B cell (primary cell): Measurements from ENCODE around the gene THADA. TPM values are rescaled to one million over a fixed set of nuclear protein-coding genes. Genes with fewer than 3 reads are reported as not detected.

Experiments
- ATAC-seq: fragments of 200-7000 bp; cut with Tn5 transposase; one replicate; pipeline ENCODE4 v1.10.0; 2021; ENCODE audit warnings: low read depth, mild to moderate bottlenecking, moderate number of reproducible peaks, moderate library complexity
- CTCF ChIA-PET: fragments of 350-600 bp; sonication (Branson Sonifier 250); formaldehyde crosslinking; loops from one replicate; lab custom pipeline; 2021; ENCODE audit warnings: antibody characterized with exemption, inconsistent platforms; lab: Charles Lee
- POLR2A ChIA-PET: fragments of 350-600 bp; sonication (Branson Sonifier 250); formaldehyde crosslinking; loops from one replicate; lab custom pipeline; 2021; ENCODE audit warnings: antibody characterized with exemption; lab: Charles Lee
- DNase-seq: peaks from one replicate; pipeline ENCODE4 v3.0.0; 2013
- H2AFZ ChIP-seq: 2 replicates; pipeline ENCODE4 v1.6.1; 2012; ENCODE audit warnings: mild to moderate bottlenecking, low read depth, low read length; ENCODE audit not compliant: insufficient read depth, poor library complexity, severe bottlenecking
- H3K27ac ChIP-seq, 2 donors: 1 replicate in 1 of 2; 2 replicates in 1 of 2; pipeline ENCODE4 v1.5.1; 2012 to 2013; ENCODE audit warnings: low read length in 2 of 2, mild to moderate bottlenecking in 2 of 2, moderate library complexity in 1 of 2
- H3K27me3 ChIP-seq, 4 experiments: fragments of 200-600 bp in 1 of 4; sonication (generic) in 1 of 4; replicated peaks in 1 of 4; 1 replicate in 2 of 4; 2 replicates in 2 of 4; pipeline versions ENCODE4 v1.6.1 to v1.7.0; 2013 to 2016; ENCODE audit warnings: low read length in 3 of 4, mild to moderate bottlenecking in 2 of 4, mixed read lengths in 1 of 4, moderate library complexity in 1 of 4; ENCODE audit not compliant: insufficient read depth in 4 of 4, control insufficient read depth in 3 of 4; ENCODE audit errors: control extremely low read depth in 1 of 4
- H3K36me3 ChIP-seq, 2 experiments: replicated peaks in 1 of 2; 1 replicate in 1 of 2; 2 replicates in 1 of 2; pipeline versions ENCODE4 v1.6.1 to v1.7.1; 2013; ENCODE audit warnings: low read length in 1 of 2; ENCODE audit not compliant: insufficient read depth in 2 of 2, control insufficient read depth in 1 of 2; ENCODE audit errors: control extremely low read depth in 1 of 2, extremely low read depth in 1 of 2
- H3K4me1 ChIP-seq, 2 donors: fragments of 200-600 bp in 1 of 2; sonication (generic) in 1 of 2; 1 replicate in 1 of 2; 2 replicates in 1 of 2; pipeline versions ENCODE4 v1.5.1 to v1.6.1; 2013 to 2017; ENCODE audit warnings: low read length in 2 of 2; ENCODE audit not compliant: control insufficient read depth in 2 of 2, insufficient read depth in 2 of 2
- H3K4me2 ChIP-seq: replicated peaks from 2 replicates; pipeline ENCODE3; 2012; ENCODE audit warnings: mild to moderate bottlenecking, low read depth, low read length; ENCODE audit not compliant: poor library complexity, severe bottlenecking
- H3K4me3 ChIP-seq, 5 experiments: fragments of 200-600 bp in 1 of 5; sonication (generic) in 1 of 5; 1 replicate in 3 of 5; 2 replicates in 2 of 5; pipeline versions ENCODE4 v1.5.1 to v1.7.0; 2011 to 2016; ENCODE audit warnings: low read length in 4 of 5, mild to moderate bottlenecking in 4 of 5, low read depth in 2 of 5, control low read depth in 1 of 5, moderate library complexity in 1 of 5; ENCODE audit not compliant: insufficient read depth in 1 of 5; ENCODE audit errors: control extremely low read depth in 1 of 5, extremely low read depth in 1 of 5
- H3K79me2 ChIP-seq: fragments of 200-600 bp; sonication (generic); one replicate; pipeline ENCODE4 v1.6.0; 2016; ENCODE audit warnings: low read length; ENCODE audit not compliant: control insufficient read depth, insufficient read depth
- H3K9ac ChIP-seq: fragments of 200-600 bp; sonication (generic); 2 replicates; pipeline ENCODE4 v1.6.1; 2017; ENCODE audit warnings: mild to moderate bottlenecking, low read length, moderate library complexity
- H3K9me3 ChIP-seq, 3 donors: one replicate each; pipeline versions ENCODE4 v1.6.1 to v1.7.1; 2013; ENCODE audit warnings: low read length in 2 of 3; ENCODE audit not compliant: control insufficient read depth in 2 of 3, insufficient read depth in 1 of 3; ENCODE audit errors: control extremely low read depth in 1 of 3
- H4K20me1 ChIP-seq: 2 replicates; pipeline ENCODE4 v1.6.0; 2012; ENCODE audit warnings: mild to moderate bottlenecking, low read length; ENCODE audit not compliant: insufficient read depth, control insufficient read depth, poor library complexity, severe bottlenecking
- H3K27ac Mint-ChIP-seq: one replicate; pipeline ENCODE4 v1.8.0; 2021; ENCODE audit warnings: mixed read lengths
- H3K27me3 Mint-ChIP-seq: one replicate; pipeline ENCODE4 v1.8.0; 2021; ENCODE audit warnings: mixed read lengths
- H3K4me1 Mint-ChIP-seq: one replicate; pipeline ENCODE4 v1.8.0; 2021; ENCODE audit warnings: mixed read lengths
- H3K4me3 Mint-ChIP-seq: one replicate; pipeline ENCODE4 v1.8.0; 2021; ENCODE audit warnings: mixed read lengths
- H3K9me3 Mint-ChIP-seq: one replicate; pipeline ENCODE4 v1.8.0; 2022; ENCODE audit warnings: mixed read lengths; ENCODE audit not compliant: insufficient read depth
- EZH2 ChIP-seq: IDR thresholded peaks from 2 replicates; pipeline ENCODE4 v1.6.1; 2012; ENCODE audit warnings: borderline replicate concordance, low read depth, mild to moderate bottlenecking, moderate library complexity, low read length; ENCODE audit not compliant: insufficient read depth, poor library complexity, severe bottlenecking
- WGBS: methylation state at CpG from one replicate; pipeline ENCODE4 v1.1.5; 2013; ENCODE audit warnings: missing lambda C conversion rate; ENCODE audit not compliant: insufficient coverage; 5-methylcytosine and 5-hydroxymethylcytosine counted together
- intact Hi-C: fragments of 100-400 bp; cut with micrococcal nuclease; formaldehyde crosslinking; loops from one replicate; pipeline ENCODE4 v1.10.0; 2022
- polyA plus RNA-seq: library from polyadenylated mRNA; depleted of rRNA; stranded (reverse); fragments of >200 nt; gene quantifications from 2 replicates; pipeline ENCODE4 v1.2.3, GENCODE V29; 2012
- total RNA-seq, 2 donors: library from RNA; stranded (reverse); fragments of 120-200 nt in 1 of 2; gene quantifications; 1 replicate in 1 of 2; 2 replicates in 1 of 2; pipeline versions ENCODE4 v1.2.3 to v1.2.4, GENCODE V29; 2013 to 2022
- TF ChIP-seq, protein P1 (sequence below): fragments of 200-600 bp; IDR thresholded peaks from one replicate; pipeline ENCODE4 v1.8.0; 2022; ENCODE audit warnings: antibody characterized with exemption, mild to moderate bottlenecking

Gene THADA
- total and polyA plus RNA-seq, 2 donors (not counting 1 experiment from before 2014, with no cell fraction given) = 17.6 to 48.5 TPM

DNA sequence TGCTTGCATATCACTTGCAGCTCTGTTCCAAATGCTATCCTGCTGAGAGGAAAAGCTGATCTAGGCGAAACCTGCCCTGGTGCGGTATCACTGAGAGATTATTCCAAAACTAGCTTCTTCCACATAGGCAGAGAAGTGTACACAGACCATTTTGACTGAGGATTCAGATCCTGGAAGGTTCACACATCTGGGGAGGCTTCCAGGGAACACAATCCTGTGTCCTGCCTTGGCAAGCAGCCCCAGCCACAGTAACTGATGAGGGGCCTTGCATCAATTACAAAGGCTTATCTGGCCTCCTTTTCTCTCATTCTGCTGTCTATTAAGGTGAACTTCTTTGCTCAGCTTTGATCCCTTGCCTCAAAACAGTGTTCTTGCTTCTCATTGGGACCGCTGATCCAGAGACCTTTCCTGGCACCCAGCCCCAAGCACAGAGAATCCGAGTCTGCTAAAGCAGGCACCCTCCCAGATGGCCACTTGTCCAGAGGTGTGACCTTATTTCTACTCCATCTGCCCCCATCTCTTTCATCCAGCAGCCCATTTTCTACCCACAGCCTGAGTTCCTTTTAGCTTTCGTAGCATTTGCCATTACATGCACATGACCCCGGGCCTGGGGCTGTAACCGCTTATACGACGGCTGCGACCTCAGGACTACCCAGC is 317.1 kb downstream of the THADA start:
- H3K9me3 ChIP-seq = peaks cover 0 to 1% (median 1%) of the 10 kb centered on the region in 3 donors
- Mint-ChIP-seq H3K27me3 (no peaks in the 10 kb centered on the region), H3K4me1 (no peaks in the 10 kb centered on the region), H3K27ac (no peak overlapping the region), H3K4me3 (no peak overlapping the region), H3K9me3 (peaks cover 6% of the 10 kb centered on the region)
- H4K20me1 ChIP-seq = no peaks in the 10 kb centered on the region
- TF ChIP-seq, protein P1, sequence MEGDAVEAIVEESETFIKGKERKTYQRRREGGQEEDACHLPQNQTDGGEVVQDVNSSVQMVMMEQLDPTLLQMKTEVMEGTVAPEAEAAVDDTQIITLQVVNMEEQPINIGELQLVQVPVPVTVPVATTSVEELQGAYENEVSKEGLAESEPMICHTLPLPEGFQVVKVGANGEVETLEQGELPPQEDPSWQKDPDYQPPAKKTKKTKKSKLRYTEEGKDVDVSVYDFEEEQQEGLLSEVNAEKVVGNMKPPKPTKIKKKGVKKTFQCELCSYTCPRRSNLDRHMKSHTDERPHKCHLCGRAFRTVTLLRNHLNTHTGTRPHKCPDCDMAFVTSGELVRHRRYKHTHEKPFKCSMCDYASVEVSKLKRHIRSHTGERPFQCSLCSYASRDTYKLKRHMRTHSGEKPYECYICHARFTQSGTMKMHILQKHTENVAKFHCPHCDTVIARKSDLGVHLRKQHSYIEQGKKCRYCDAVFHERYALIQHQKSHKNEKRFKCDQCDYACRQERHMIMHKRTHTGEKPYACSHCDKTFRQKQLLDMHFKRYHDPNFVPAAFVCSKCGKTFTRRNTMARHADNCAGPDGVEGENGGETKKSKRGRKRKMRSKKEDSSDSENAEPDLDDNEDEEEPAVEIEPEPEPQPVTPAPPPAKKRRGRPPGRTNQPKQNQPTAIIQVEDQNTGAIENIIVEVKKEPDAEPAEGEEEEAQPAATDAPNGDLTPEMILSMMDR = no peak
- no peak for TF ChIP-seq EZH2
- H3K4me2 ChIP-seq = no peak overlapping the region
- ChIA-PET CTCF (no interaction called here), POLR2A (no interaction called here)
- no peaks in the 10 kb centered on the region for H3K4me1 ChIP-seq
- H3K4me3 ChIP-seq = no peak overlapping the region
- H3K79me2 ChIP-seq = no peaks in the 10 kb centered on the region
- H3K27ac ChIP-seq = no peak overlapping the region
- H2AFZ ChIP-seq = no peak overlapping the region
- H3K36me3 ChIP-seq = peaks cover 7 to 62% of the 10 kb centered on the region in 2 experiments
- no peak overlapping the region for H3K9ac ChIP-seq
- intact Hi-C loops = no loop called here
- 94% methylated on average over 10 of the region's 10 CpGs for WGBS
- no peak for DNase-seq
- ATAC-seq = no peak
- no peaks in the 10 kb centered on the region for H3K27me3 ChIP-seq

DNA sequence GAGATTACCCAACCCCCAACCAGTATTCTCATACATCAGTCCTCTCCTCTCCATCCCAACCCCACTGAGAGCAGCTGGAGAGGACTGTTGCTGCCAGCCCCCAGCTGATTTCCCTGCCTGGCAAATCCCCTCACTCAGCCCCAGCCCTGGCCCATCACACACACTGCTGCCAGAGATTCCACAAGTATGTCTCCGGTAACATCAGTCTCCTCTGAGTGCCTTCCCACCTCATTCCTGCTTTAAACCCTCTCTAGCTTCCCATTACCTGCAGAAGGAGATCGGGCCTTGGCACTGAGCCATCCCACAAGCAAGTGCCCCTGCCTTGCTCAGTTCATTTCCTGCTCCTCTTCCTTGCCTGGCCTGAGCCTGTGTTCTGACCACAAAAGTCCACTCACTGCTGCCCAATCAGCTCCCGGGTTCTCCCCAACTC is 318.9 kb downstream of the THADA start:
- Histone ChIP-seq H3K27ac (no peak overlapping the region), H2AFZ (no peak overlapping the region), H3K4me1 (no peaks in the 10 kb centered on the region), H3K36me3 (peaks cover 0 to 52% of the 10 kb centered on the region in 2 experiments), H3K4me2 (no peak overlapping the region), H3K4me3 (no peak overlapping the region), H3K79me2 (no peaks in the 10 kb centered on the region), H3K9ac (no peak overlapping the region), H4K20me1 (no peaks in the 10 kb centered on the region), H3K27me3 (no peaks in the 10 kb centered on the region), H3K9me3 (no peaks in the 10 kb centered on the region)
- TF ChIP-seq, protein P1 = no peak
- no peak for TF ChIP-seq EZH2
- ATAC-seq = no peak
- no peaks in the 10 kb centered on the region for H3K27me3 Mint-ChIP-seq
- WGBS = 65% methylated on average over 3 of the region's 3 CpGs
- POLR2A ChIA-PET = no interaction called here
- H3K4me1 Mint-ChIP-seq = no peaks in the 10 kb centered on the region
- no peaks in the 10 kb centered on the region for H3K9me3 Mint-ChIP-seq
- CTCF ChIA-PET = no interaction called here
- no peak for DNase-seq
- intact Hi-C loops = no loop called here
- H3K4me3 Mint-ChIP-seq = no peak overlapping the region
- H3K27ac Mint-ChIP-seq = peak overlapping the region; percentile 41
